Liver (tissue), 9 donors: ENCODE measurements around the gene ZDHHC11. TPM values are rescaled to one million over a fixed set of nuclear protein-coding genes. Genes with fewer than 3 reads are reported as not detected.

Experiments
- DNase-seq: peaks from one replicate; pipeline ENCODE4 v3.0.0-alpha.2; 2017; ENCODE audit warnings: low spot score
- H3K27ac ChIP-seq, 2 donors: one replicate each; pipeline ENCODE4 v1.7.0; 2013; ENCODE audit warnings: inconsistent platforms in 2 of 2, low read length in 2 of 2, control low read depth in 1 of 2, low read depth in 1 of 2, mild to moderate bottlenecking in 1 of 2
- H3K27me3 ChIP-seq, 4 donors: one replicate each; pipeline versions ENCODE4 v1.6.1 to v1.7.0; 2013; ENCODE audit warnings: low read length in 3 of 4, inconsistent platforms in 1 of 4, mild to moderate bottlenecking in 1 of 4, moderate library complexity in 1 of 4; ENCODE audit not compliant: control insufficient read depth in 4 of 4, insufficient read depth in 4 of 4
- H3K36me3 ChIP-seq, 4 donors: one replicate each; pipeline versions ENCODE4 v1.6.1 to v1.7.0; 2013; ENCODE audit warnings: low read length in 3 of 4, mild to moderate bottlenecking in 3 of 4, low read depth in 1 of 4, moderate library complexity in 1 of 4; ENCODE audit not compliant: control insufficient read depth in 4 of 4, insufficient read depth in 3 of 4
- H3K4me1 ChIP-seq, 4 donors: one replicate each; pipeline versions ENCODE4 v1.6.1 to v1.7.0; 2013; ENCODE audit warnings: low read length in 3 of 4, mild to moderate bottlenecking in 3 of 4, moderate library complexity in 1 of 4; ENCODE audit not compliant: control insufficient read depth in 4 of 4, insufficient read depth in 4 of 4
- H3K4me3 ChIP-seq, 3 donors: one replicate each; pipeline versions ENCODE4 v1.6.1 to v1.7.0; 2013; ENCODE audit warnings: low read length in 3 of 3, control low read depth in 1 of 3, low read depth in 1 of 3, mild to moderate bottlenecking in 1 of 3
- H3K9ac ChIP-seq, 2 donors: one replicate each; pipeline ENCODE4 v1.7.0; 2013; ENCODE audit warnings: low read length in 2 of 2, mild to moderate bottlenecking in 2 of 2, moderate library complexity in 2 of 2, control low read depth in 1 of 2, low read depth in 1 of 2
- H3K9me3 ChIP-seq, 4 donors: one replicate each; pipeline versions ENCODE4 v1.6.1 to v1.7.0; 2013; ENCODE audit warnings: low read length in 3 of 4; ENCODE audit not compliant: control insufficient read depth in 4 of 4
- ATF3 ChIP-seq: IDR thresholded peaks from 2 replicates; pipeline ENCODE4 v1.6.1; 2016; ENCODE audit warnings: antibody characterized with exemption
- CTCF ChIP-seq: fragments of 150-350 bp; IDR thresholded peaks from 2 replicates; pipeline ENCODE4 v1.5.1; 2017; ENCODE audit warnings: improper control_type of control experiment, low read depth, low read length; ENCODE audit not compliant: missing input control
- EGR1 ChIP-seq, 2 donors: IDR thresholded peaks; 2 replicates each; pipeline ENCODE4 v1.6.1; 2016 to 2018; ENCODE audit warnings: antibody characterized with exemption in 2 of 2, low read depth in 2 of 2
- FOXA1 ChIP-seq: IDR thresholded peaks from 2 replicates; pipeline ENCODE4 v1.6.1; 2016; ENCODE audit warnings: antibody characterized with exemption
- FOXA2 ChIP-seq: IDR thresholded peaks from 2 replicates; pipeline ENCODE4 v1.6.1; 2016; ENCODE audit warnings: antibody characterized with exemption
- GABPA ChIP-seq, 2 donors: IDR thresholded peaks in 1 of 2; conservative IDR thresholded peaks in 1 of 2; 2 replicates each; pipeline ENCODE4 v1.6.1; 2016; ENCODE audit warnings: antibody characterized with exemption in 2 of 2, mild to moderate bottlenecking in 1 of 2, moderate library complexity in 1 of 2
- HNF4A ChIP-seq, 2 donors: conservative IDR thresholded peaks; 2 replicates each; pipeline ENCODE4 v1.6.1; 2016; ENCODE audit warnings: antibody characterized with exemption in 2 of 2, mild to moderate bottlenecking in 2 of 2
- HNF4G ChIP-seq: IDR thresholded peaks from 2 replicates; pipeline ENCODE4 v1.6.1; 2016; ENCODE audit warnings: antibody characterized with exemption
- JUND ChIP-seq, 2 donors: IDR thresholded peaks; 2 replicates each; pipeline ENCODE4 v1.6.1; 2016; ENCODE audit warnings: antibody characterized with exemption in 2 of 2
- NR2F2 ChIP-seq: IDR thresholded peaks from 2 replicates; pipeline ENCODE4 v1.6.1; 2016; ENCODE audit warnings: antibody characterized with exemption
- RAD21 ChIP-seq, 2 donors: IDR thresholded peaks; 2 replicates each; pipeline ENCODE4 v1.6.1; 2016; ENCODE audit warnings: antibody characterized with exemption in 2 of 2, mild to moderate bottlenecking in 2 of 2
- RXRA ChIP-seq, 2 donors: IDR thresholded peaks; 2 replicates each; pipeline ENCODE4 v1.6.1; 2017 to 2018; ENCODE audit warnings: antibody characterized with exemption in 2 of 2, mild to moderate bottlenecking in 1 of 2
- SP1 ChIP-seq: IDR thresholded peaks from 2 replicates; pipeline ENCODE4 v1.6.1; 2018; ENCODE audit warnings: antibody characterized with exemption, mild to moderate bottlenecking
- TAF1 ChIP-seq: conservative IDR thresholded peaks from 2 replicates; pipeline ENCODE4 v1.6.1; 2016; ENCODE audit warnings: antibody characterized with exemption, mild to moderate bottlenecking
- YY1 ChIP-seq: IDR thresholded peaks from 2 replicates; pipeline ENCODE4 v1.6.1; 2016; ENCODE audit warnings: antibody characterized with exemption, mild to moderate bottlenecking
- WGBS: extraction: QIAGEN DNeasy Blood & Tissue Kit; methylation state at CpG from one replicate; pipeline ENCODE4 v1.1.7; 2013; 5-methylcytosine and 5-hydroxymethylcytosine counted together
- polyA plus RNA-seq, 2 donors: library from polyadenylated mRNA; stranded (reverse) in 1 of 2; unstranded in 1 of 2; fragments of 200-250 nt in 1 of 2; fragments of >200 nt in 1 of 2; fragmentation: Nextera tagmentation in 1 of 2; extraction: Ambion mirVana in 1 of 2; gene quantifications; one replicate each; pipeline versions ENCODE4 v1.2.1 to v1.2.3, GENCODE V29; 2013 to 2015
- total RNA-seq, 2 donors: library from RNA; depleted of rRNA; stranded (reverse); fragments of >200 nt; gene quantifications; one replicate each; pipeline ENCODE4 v1.2.3, GENCODE V29; 2014
- TF ChIP-seq, protein P1 (sequence below): IDR thresholded peaks from 2 replicates; pipeline ENCODE4 v1.6.1; 2016; ENCODE audit warnings: antibody characterized with exemption, mild to moderate bottlenecking
- TF ChIP-seq, protein P2 (sequence below): IDR thresholded peaks from 2 replicates; pipeline ENCODE4 v1.6.1; 2016; ENCODE audit warnings: antibody characterized with exemption
- donor health status: healthy.
- donor health status: healthy.
- donor health status: healthy.
- donor health status: healthy.
- donor health status: healthy.

ZDHHC11 gene
- total and polyA plus RNA-seq, 4 donors = 0.93 to 3.2 (median 1.3) TPM

GRCh38 chr5:761854-762710 is 88.7 kb downstream of the ZDHHC11 start:
- TF ChIP-seq GABPA (IDR thresholded peaks at IDR 0.05 in 1 of 2, conservative IDR thresholded peaks at IDR 0.05 in 1 of 2) (no peak), JUND (IDR thresholded peaks at IDR 0.05) (no peak), EGR1 (IDR thresholded peaks at IDR 0.05; ENCODE audit: low read depth in 2 of 2) (no peak), NR2F2 (no peak), TAF1 (no peak)
- no peak for DNase-seq
- H3K4me3 ChIP-seq = no peak overlapping the region
- H3K9ac ChIP-seq = no peak overlapping the region
- no peak overlapping the region for H3K27ac ChIP-seq
- peaks cover 0 to 8% (median 2%) of the 10 kb centered on the region in 4 donors for H3K36me3 ChIP-seq
- 94% methylated on average over 8 of the region's 8 CpGs for WGBS
- H3K27me3 ChIP-seq = no peaks in the 10 kb centered on the region
- no peaks in the 10 kb centered on the region for H3K9me3 ChIP-seq
- peaks cover 2 to 26% (median 15%) of the 10 kb centered on the region in 4 donors for H3K4me1 ChIP-seq

DNA sequence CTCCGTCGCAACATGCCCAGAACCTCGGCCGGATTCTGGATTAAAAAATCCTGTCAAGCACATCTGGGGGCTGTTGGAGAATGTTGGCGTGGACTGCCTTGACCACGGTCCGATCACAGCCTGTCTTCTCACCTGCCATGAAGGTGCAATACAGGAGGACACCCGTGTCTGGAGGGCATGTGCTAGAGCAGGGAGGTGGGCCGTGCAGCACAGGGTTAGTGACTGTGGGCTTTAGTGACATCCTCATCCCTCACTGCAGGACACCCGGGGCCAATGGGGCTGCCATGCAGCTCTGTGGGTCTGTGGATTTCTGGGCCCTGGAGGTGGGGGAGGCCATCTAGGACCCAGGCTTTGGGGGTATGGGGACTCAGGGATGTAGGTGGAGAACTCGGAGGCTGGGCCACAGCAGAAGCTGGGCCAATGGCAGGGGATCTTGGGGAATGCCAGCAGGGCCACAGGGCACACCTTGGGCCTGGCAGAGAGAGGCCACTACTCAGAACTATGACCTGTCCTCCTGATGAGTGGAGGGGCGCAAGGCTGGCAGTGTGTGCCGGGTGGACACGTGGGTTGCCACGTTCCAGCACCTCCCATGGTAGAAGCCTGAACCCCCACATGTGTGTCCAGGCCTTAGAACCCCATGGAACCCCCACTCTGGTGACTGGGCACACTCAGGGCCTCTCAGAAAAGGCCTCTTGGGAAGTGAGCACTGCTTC is 89.6 kb downstream of the ZDHHC11 start:
- no peak for DNase-seq
- Histone ChIP-seq H3K27ac (no peak overlapping the region), H3K4me3 (no peak overlapping the region), H3K27me3 (no peaks in the 10 kb centered on the region), H3K36me3 (peaks cover 0 to 6% (median 2%) of the 10 kb centered on the region in 4 donors), H3K9me3 (no peaks in the 10 kb centered on the region), H3K9ac (no peak overlapping the region), H3K4me1 (peaks cover 2 to 30% (median 15%) of the 10 kb centered on the region in 4 donors)
- 93% methylated on average over 15 of the region's 15 CpGs for WGBS
- TF ChIP-seq YY1 = no peak
- no peak for TF ChIP-seq SP1

- no peak for DNase-seq
- H3K9me3 ChIP-seq = no peaks in the 10 kb centered on the region
- no peak overlapping the region for H3K27ac ChIP-seq
- H3K27me3 ChIP-seq = no peaks in the 10 kb centered on the region
- peaks cover 2 to 30% (median 15%) of the 10 kb centered on the region in 4 donors for H3K4me1 ChIP-seq
- WGBS = 96% methylated on average over 24 of the region's 24 CpGs
- peaks cover 0 to 2% (median under 1%) of the 10 kb centered on the region in 4 donors for H3K36me3 ChIP-seq
- H3K9ac ChIP-seq = no peak overlapping the region
- no peak overlapping the region for H3K4me3 ChIP-seq
- TF ChIP-seq FOXA1 (no peak), TAF1 (no peak), HNF4A (conservative IDR thresholded peaks at IDR 0.05) (no peak), SP1 (no peak), ATF3 (no peak), JUND (IDR thresholded peaks at IDR 0.05) (no peak), FOXA2 (no peak), EGR1 (IDR thresholded peaks at IDR 0.05; ENCODE audit: low read depth in 2 of 2) (no peak), HNF4G (no peak), NR2F2 (no peak), GABPA (IDR thresholded peaks at IDR 0.05 in 1 of 2, conservative IDR thresholded peaks at IDR 0.05 in 1 of 2) (no peak), RAD21 (IDR thresholded peaks at IDR 0.05) (no peak), CTCF (no peak), YY1 (no peak), RXRA (IDR thresholded peaks at IDR 0.05) (no peak)
- TF ChIP-seq, protein P1, sequence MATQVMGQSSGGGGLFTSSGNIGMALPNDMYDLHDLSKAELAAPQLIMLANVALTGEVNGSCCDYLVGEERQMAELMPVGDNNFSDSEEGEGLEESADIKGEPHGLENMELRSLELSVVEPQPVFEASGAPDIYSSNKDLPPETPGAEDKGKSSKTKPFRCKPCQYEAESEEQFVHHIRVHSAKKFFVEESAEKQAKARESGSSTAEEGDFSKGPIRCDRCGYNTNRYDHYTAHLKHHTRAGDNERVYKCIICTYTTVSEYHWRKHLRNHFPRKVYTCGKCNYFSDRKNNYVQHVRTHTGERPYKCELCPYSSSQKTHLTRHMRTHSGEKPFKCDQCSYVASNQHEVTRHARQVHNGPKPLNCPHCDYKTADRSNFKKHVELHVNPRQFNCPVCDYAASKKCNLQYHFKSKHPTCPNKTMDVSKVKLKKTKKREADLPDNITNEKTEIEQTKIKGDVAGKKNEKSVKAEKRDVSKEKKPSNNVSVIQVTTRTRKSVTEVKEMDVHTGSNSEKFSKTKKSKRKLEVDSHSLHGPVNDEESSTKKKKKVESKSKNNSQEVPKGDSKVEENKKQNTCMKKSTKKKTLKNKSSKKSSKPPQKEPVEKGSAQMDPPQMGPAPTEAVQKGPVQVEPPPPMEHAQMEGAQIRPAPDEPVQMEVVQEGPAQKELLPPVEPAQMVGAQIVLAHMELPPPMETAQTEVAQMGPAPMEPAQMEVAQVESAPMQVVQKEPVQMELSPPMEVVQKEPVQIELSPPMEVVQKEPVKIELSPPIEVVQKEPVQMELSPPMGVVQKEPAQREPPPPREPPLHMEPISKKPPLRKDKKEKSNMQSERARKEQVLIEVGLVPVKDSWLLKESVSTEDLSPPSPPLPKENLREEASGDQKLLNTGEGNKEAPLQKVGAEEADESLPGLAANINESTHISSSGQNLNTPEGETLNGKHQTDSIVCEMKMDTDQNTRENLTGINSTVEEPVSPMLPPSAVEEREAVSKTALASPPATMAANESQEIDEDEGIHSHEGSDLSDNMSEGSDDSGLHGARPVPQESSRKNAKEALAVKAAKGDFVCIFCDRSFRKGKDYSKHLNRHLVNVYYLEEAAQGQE = no peak
- TF ChIP-seq, protein P2, sequence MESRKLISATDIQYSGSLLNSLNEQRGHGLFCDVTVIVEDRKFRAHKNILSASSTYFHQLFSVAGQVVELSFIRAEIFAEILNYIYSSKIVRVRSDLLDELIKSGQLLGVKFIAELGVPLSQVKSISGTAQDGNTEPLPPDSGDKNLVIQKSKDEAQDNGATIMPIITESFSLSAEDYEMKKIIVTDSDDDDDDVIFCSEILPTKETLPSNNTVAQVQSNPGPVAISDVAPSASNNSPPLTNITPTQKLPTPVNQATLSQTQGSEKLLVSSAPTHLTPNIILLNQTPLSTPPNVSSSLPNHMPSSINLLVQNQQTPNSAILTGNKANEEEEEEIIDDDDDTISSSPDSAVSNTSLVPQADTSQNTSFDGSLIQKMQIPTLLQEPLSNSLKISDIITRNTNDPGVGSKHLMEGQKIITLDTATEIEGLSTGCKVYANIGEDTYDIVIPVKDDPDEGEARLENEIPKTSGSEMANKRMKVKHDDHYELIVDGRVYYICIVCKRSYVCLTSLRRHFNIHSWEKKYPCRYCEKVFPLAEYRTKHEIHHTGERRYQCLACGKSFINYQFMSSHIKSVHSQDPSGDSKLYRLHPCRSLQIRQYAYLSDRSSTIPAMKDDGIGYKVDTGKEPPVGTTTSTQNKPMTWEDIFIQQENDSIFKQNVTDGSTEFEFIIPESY = no peak
These were observed 90.3 kb downstream of the ZDHHC11 start for GRCh38 chr5:760363-761058.
